HuH-7 (cell line): Measurements from ENCODE around the gene TFRC.
"Not testable (repeated sequence)": the region's sequence is repeated elsewhere in the genome, so short reads cannot be mapped to it uniquely, and the experiment has no call there.

Experiments used
- DNase-seq: peaks from one replicate; pipeline ENCODE4 v3.0.0; 2011; ENCODE audit warnings: low spot score

Gene TFRC

GRCh38 chr3:196048922-196049598, 32.8 kb downstream of the TFRC start:
- no peak for DNase-seq

GRCh38 chr3:196047391-196048030, 34.4 kb downstream of the TFRC start:
- peak; percentile 15 for DNase-seq

- DNase-seq: no peak
These were observed 37.4 kb downstream of the TFRC start for GRCh38 chr3:196044513-196044912.

GRCh38 chr3:196042673-196043072, 39.2 kb downstream of the TFRC start:
- no peak for DNase-seq

GRCh38 chr3:196039359-196039758, 42.5 kb downstream of the TFRC start:
- no peak for DNase-seq

- peak; percentile 22 for DNase-seq
These were observed 55.8 kb downstream of the TFRC start for GRCh38 chr3:196026059-196026458.

- DNase-seq: no peak
These were observed 56.9 kb downstream of the TFRC start for GRCh38 chr3:196024968-196025367.

GRCh38 chr3:196023947-196024346, 57.9 kb downstream of the TFRC start:
- no peak for DNase-seq

GRCh38 chr3:196022499-196022878, 59.4 kb downstream of the TFRC start:
- not testable (repeated sequence) for DNase-seq

- no peak for DNase-seq
These were observed 61.5 kb downstream of the TFRC start for GRCh38 chr3:196020373-196020772.

GRCh38 chr3:196019576-196019975, 62.3 kb downstream of the TFRC start:
- not testable (repeated sequence) for DNase-seq

- DNase-seq: not testable (repeated sequence)
These were observed 63.7 kb downstream of the TFRC start for GRCh38 chr3:196018159-196018558.

GRCh38 chr3:196016485-196016884, 65.4 kb downstream of the TFRC start:
- no peak for DNase-seq

- no peak for DNase-seq
These were observed 65.8 kb downstream of the TFRC start for GRCh38 chr3:196016059-196016458.

- no peak for DNase-seq
These were observed 68.1 kb downstream of the TFRC start for GRCh38 chr3:196013587-196014487.

- DNase-seq: no peak
These were observed 68.9 kb downstream of the TFRC start for GRCh38 chr3:196012941-196013476.

GRCh38 chr3:196012481-196012880, 69.4 kb downstream of the TFRC start:
- no peak for DNase-seq

GRCh38 chr3:196009456-196009855, 72.4 kb downstream of the TFRC start:
- no peak for DNase-seq

- DNase-seq: no peak
These were observed 73.0 kb downstream of the TFRC start for GRCh38 chr3:196008929-196009328.

- DNase-seq: no peak
These were observed 73.5 kb downstream of the TFRC start for GRCh38 chr3:196008387-196008786.

GRCh38 chr3:196007744-196008335, 74.0 kb downstream of the TFRC start:
- DNase-seq: no peak

- not testable (repeated sequence) for DNase-seq
These were observed 76.6 kb downstream of the TFRC start for GRCh38 chr3:196005338-196005737.
